GM12873 (cell line): ENCODE data around the gene B4GALNT3.

ENCODE experiments used
- CTCF ChIP-seq: IDR thresholded peaks from 2 replicates; pipeline ENCODE4 v1.5.1; 2012; ENCODE audit warnings: low read depth, mild to moderate bottlenecking, moderate library complexity, low read length, control low read depth; ENCODE audit not compliant: insufficient read depth; ENCODE audit errors: missing control alignments

The B4GALNT3 gene

GRCh38 chr12:459430-460258, at the start of gene B4GALNT3:
Gene B4GALNT3, plus strand, starts transcription at chr12:459939. Its CDS starts 438 bp downstream, at chr12:460377.
- TF ChIP-seq CTCF = no peak

GRCh38 chr12:414859-415258, 44.9 kb upstream of the B4GALNT3 start:
- TF ChIP-seq CTCF = no peak

- TF ChIP-seq CTCF = no peak
Observed at GRCh38 chr12:418432-418831, 41.3 kb upstream of the B4GALNT3 start.

GRCh38 chr12:422526-422925, 37.2 kb upstream of the B4GALNT3 start:
- no peak for TF ChIP-seq CTCF

GRCh38 chr12:442235-442884, 17.4 kb upstream of the B4GALNT3 start:
- peak; percentile 72 for TF ChIP-seq CTCF

- TF ChIP-seq CTCF = no peak
Observed at GRCh38 chr12:447141-447540, 12.6 kb upstream of the B4GALNT3 start.

GRCh38 chr12:449203-449602, 10.5 kb upstream of the B4GALNT3 start:
- TF ChIP-seq CTCF = no peak
